ENCODE measurements around the gene PHF21B. TPM values are rescaled to one million over a fixed set of nuclear protein-coding genes. Genes with fewer than 3 reads are reported as not detected.
"Not testable (repeated sequence)": the region's sequence is repeated elsewhere in the genome, so short reads cannot be mapped to it uniquely, and the experiment has no call there.

The PHF21B gene
- total RNA-seq, 4 donors from 2014 or later = under 0.01 to 11.9 (median 2.9) TPM

- no peak overlapping the region for H3K4me3 ChIP-seq
- no peak for DNase-seq
- TF ChIP-seq CTCF (IDR thresholded peaks at IDR 0.05) = no peak
- TF ChIP-seq POLR2A (IDR thresholded peaks at IDR 0.05) = no peak
- H3K9me3 ChIP-seq = no peaks in the 10 kb centered on the region
- no peaks in the 10 kb centered on the region for H3K36me3 ChIP-seq
- H3K27ac ChIP-seq = no peak overlapping the region
- H3K4me1 ChIP-seq = no peaks in the 10 kb centered on the region
- intact Hi-C loops (cut with DNase I; ENCODE audit: low total_unique reads) = no loop called here
- H3K27me3 ChIP-seq = no peaks in the 10 kb centered on the region
Measured at GRCh38 chr22:44968736-44969135, 41.1 kb downstream of the PHF21B start.

- Histone ChIP-seq H3K36me3 (no peaks in the 10 kb centered on the region), H3K27me3 (no peaks in the 10 kb centered on the region), H3K4me1 (no peaks in the 10 kb centered on the region), H3K27ac (no peak overlapping the region), H3K4me3 (no peak overlapping the region), H3K9me3 (no peaks in the 10 kb centered on the region)
- DNase-seq = no peak
- no peak for TF ChIP-seq CTCF (IDR thresholded peaks at IDR 0.05)
- intact Hi-C loops (cut with DNase I; ENCODE audit: low total_unique reads) = no loop called here
Measured at GRCh38 chr22:44965171-44965570, 44.6 kb downstream of the PHF21B start.

GRCh38 chr22:44964722-44965078 lies 45.1 kb downstream of the PHF21B start:
- intact Hi-C loops (cut with DNase I; ENCODE audit: low total_unique reads) = no loop called here

GRCh38 chr22:44963832-44964721 lies 45.7 kb downstream of the PHF21B start:
- TF ChIP-seq CTCF (IDR thresholded peaks at IDR 0.05) (no peak), POLR2A (IDR thresholded peaks at IDR 0.05) (no peak)
- Histone ChIP-seq H3K36me3 (no peaks in the 10 kb centered on the region), H3K27ac (no peak overlapping the region), H3K9me3 (no peaks in the 10 kb centered on the region), H3K4me1 (no peaks in the 10 kb centered on the region), H3K27me3 (no peaks in the 10 kb centered on the region), H3K4me3 (no peak overlapping the region)
- intact Hi-C loops (cut with DNase I; ENCODE audit: low total_unique reads) = no loop called here
- no peak for DNase-seq

More at GRCh38 chr22:44964722-44965078, 45.1 kb downstream of the PHF21B start:
- no peaks in the 10 kb centered on the region for H3K4me1 ChIP-seq
- no peak overlapping the region for H3K27ac ChIP-seq
- H3K27me3 ChIP-seq = no peaks in the 10 kb centered on the region
- TF ChIP-seq POLR2A (IDR thresholded peaks at IDR 0.05) (no peak), CTCF (IDR thresholded peaks at IDR 0.05) (no peak)
- no peaks in the 10 kb centered on the region for H3K9me3 ChIP-seq
- no peaks in the 10 kb centered on the region for H3K36me3 ChIP-seq
- H3K4me3 ChIP-seq = no peak overlapping the region
- DNase-seq = no peak

GRCh38 chr22:44962741-44963454 lies 46.9 kb downstream of the PHF21B start:
- no peaks in the 10 kb centered on the region for H3K4me1 ChIP-seq
- no peaks in the 10 kb centered on the region for H3K36me3 ChIP-seq
- H3K4me3 ChIP-seq = no peak overlapping the region
- intact Hi-C loops (cut with DNase I; ENCODE audit: low total_unique reads) = no loop called here
- TF ChIP-seq CTCF (IDR thresholded peaks at IDR 0.05) (no peak), POLR2A (IDR thresholded peaks at IDR 0.05) (no peak)
- no peak for DNase-seq
- no peaks in the 10 kb centered on the region for H3K27me3 ChIP-seq
- no peak overlapping the region for H3K27ac ChIP-seq
- no peaks in the 10 kb centered on the region for H3K9me3 ChIP-seq

- H3K27ac ChIP-seq; H3K4me3 ChIP-seq; H3K4me1 ChIP-seq; H3K9me3 ChIP-seq; H3K36me3 ChIP-seq; intact Hi-C loops (cut with DNase I; ENCODE audit: low total_unique reads); DNase-seq; H3K27me3 ChIP-seq: not testable (repeated sequence)
Measured at GRCh38 chr22:44961682-44962081, 48.1 kb downstream of the PHF21B start.

All from uterus (tissue), 4 donors.